ENCODE data around the gene ITIH2.
A peak's percentile ranks its signal among the peaks of the same experiment; 100 is the strongest.
"Not testable (repeated sequence)": the region's sequence is repeated elsewhere in the genome, so short reads cannot be mapped to it uniquely, and the experiment has no call there.

The ITIH2 gene

DNA sequence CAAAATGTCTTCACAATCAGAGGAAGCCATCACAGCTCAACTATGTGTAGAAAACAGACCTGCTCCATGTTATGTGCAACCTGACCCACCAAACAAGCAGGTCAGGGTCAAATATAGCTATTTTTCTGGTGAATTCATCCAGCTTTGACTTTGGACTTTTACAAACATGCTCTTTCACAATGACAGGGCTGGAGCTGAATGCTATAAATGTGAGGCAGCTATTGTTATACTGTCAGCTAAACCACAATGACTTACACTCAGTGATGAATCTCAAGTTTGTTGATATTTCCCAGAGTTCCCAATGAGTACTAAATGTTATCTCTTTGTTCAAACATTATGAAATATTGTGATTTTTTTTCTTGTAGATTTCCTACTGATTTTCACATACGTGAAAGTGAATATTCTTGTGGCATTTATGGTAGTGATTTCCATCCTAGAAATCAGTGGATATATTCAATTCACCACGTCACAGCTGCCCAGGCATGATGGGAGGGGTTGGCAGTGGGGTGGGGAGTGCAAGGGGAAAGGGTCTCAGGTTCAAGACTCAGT, 2.5 kb upstream of the ITIH2 start:
- DNase-seq: no peak

DNA sequence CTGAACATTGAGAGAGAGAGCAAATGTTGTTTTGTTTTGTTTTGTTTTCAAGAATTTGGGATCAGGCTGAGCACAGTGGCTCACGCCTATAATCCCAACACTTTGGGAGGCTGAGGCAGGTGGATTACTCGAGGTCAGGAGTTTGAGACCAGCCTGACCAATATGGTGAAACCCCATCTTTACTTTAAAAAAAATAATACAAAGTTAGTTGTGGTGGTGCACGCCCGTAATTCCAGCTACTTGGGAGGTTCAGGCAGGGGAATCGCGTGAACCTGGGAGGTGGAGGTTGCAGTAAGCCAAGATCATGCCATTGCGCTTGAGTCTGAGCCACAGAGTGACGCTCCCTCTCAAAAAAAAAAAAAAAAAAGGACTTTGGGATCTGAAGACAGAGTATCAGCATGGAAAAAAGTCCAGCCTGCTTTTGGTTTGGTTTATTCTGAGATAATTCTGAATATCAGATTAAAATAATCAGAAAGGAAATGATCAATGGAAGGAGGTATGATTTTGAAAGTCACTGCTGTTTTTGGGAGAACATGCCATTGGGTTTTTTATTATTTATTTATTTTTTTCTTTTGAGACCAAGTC, 1.9 kb upstream of the ITIH2 start:
- DNase-seq: no peak

DNA sequence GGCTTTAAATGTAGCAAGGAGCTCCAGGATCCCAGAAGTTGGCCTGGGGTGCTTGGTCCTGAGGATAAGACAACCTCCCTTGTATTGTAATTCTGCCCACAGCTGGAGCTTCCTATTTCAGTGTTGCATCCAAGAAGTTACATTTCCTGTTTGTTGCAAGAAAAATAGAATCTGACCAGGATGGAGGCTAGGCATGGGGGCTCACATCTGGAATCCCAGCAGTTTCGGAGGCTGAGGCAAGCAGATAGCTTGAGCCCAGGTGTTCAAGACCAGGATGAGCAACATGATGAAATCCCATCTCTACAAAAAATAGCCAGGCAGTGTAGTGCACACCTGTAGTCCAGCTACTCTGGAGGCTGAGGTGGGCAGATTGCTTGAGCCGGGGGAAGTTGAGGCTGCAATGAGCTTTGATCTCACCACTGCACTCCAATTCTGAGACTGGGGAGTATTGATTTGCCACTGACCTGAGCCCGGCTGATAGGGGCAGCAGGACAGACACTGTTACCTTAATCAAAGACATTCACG, 766 bp upstream of the ITIH2 start:
- no peak for DNase-seq

DNA sequence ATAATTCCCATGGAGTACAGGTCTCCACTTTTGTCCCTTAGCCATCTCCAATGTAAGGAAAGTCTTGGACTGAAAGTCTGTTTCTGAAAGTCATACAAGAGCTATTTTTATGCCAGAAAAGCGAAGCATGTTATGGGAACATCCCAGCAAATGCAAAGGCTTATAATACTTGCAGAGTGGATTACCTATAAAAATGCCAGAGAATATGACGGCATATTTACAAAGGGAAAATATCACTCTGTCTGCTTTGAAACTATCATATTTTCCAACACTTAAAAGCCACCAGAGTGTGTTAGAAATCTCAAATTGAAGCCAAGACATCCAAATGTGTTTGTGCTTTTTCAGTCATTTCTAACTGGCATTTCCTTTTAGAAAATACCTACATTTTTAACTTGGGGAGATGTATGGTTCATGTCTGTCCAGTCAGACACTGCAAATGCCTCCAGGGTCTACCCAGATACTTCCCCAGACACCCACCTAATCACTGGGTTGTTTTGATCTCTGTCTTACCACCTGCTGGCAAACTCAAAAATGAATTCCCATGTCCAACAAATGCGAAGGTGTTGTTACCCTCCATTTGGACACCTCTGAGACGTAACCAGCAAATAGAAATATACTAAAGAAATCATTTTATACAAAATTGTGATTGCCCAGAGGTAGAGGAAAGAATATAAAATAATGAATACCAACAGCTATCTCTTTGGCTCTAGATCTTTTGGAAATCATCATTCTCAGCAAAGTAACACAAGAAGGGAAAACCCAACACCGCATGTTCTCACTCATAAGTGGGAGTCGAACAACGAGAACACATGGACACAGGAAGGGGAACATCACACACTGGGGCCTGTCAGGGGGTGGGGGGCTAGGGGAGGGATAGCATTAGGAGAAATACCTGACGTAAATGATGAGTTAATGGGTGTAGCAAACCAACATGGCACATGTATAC, 1.2 kb downstream of the ITIH2 start:
- no peak for DNase-seq

DNA sequence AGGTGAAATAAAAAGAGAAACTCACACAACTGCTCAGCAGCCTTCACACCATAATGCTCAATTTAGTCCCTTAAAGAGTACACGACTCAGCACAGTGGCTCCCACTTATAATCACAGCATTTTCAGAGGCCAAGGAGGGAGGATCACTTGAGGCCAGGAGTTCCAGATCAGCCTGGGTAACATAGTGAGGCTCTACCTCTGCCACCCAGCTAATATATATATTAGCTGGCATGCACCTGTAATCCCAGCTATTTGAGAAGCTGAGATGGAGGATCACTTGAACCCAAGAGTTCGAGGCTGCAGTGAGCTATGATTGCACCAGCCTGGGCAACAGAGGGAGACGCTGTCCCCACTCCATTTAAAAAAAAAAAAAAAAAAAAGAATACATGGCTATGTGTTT, 2.2 kb downstream of the ITIH2 start:
- no peak for DNase-seq

DNA sequence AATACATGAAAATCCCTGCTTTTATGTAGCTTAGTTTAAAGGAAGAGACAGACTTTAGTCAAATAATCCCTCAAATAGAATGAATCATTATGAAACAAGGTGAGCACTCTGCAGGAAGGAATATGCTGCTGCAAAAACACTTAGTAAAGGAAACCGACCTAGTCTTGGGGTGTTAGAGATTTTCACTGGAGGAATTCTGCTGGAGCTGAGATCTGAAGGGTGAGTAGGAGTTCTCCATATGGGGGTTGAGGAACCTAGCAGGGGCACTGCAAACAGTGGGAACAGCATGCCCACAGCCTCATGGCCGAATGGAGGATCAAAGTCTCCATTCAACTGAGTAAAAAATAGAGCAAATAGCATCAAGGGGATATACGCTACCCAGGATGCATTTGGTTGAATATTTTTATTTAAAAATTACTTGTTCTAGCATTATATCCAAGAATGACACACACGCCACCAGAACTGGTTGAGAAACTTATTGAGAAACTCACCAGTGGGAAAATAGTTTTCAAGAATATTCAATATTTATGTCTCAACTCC, 3.5 kb downstream of the ITIH2 start:
- no peak for DNase-seq

DNA sequence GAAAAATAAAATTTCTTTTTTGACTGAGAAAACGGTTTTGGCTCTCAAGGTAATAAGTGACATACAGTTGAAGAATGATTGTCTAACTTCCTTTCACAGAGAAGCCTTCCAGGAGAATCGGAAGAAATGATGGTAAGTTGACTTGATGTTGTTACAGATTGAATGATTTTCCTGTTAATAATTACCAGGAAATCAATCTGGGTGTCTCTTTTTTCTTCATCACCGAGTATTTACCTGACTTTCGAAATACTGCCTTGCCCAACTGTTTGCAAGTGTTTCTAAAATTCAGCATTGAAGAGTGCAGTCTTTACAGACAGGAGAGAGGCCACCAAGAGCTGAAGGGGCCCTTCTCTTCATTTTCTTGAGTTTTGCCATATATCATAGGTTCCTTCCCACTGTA, 4.0 kb downstream of the ITIH2 start:
- DNase-seq: no peak

DNA sequence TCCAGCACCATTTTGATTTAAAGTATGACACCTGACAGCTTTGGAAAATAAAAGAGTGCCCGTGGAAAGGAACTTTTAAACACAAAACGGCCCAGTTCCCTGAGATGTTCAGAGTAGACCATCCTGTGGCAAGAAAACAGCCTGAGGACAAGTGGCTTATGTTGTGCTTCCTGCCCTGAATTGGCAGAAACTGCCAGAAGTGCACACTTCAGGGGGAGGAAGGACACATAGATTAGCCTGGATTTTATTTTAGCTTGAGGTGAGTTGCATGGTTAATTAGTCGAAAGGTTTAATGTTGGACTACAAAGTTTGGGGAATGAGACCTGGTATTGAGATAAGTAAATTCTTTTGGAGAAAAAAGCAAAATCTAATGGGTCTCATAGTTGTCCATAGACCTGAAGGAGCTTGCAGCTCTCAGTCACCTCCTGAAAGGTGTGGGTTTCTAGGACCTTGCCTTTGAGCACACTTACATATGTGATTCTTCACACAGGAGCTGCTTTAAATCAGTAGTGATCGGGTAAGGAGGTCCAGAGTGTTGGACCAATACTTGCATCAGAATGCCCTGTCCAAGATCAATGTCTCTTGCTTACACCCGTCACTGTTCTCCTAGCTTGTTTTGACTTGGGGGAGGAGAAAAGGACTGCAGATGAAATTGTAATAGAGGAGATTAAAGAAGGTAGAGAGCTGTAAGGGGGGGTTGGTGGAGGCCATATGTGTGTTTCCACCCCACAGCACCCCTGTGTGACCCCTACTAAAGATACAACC, 4.9 kb downstream of the ITIH2 start:
- DNase-seq: no peak

DNA sequence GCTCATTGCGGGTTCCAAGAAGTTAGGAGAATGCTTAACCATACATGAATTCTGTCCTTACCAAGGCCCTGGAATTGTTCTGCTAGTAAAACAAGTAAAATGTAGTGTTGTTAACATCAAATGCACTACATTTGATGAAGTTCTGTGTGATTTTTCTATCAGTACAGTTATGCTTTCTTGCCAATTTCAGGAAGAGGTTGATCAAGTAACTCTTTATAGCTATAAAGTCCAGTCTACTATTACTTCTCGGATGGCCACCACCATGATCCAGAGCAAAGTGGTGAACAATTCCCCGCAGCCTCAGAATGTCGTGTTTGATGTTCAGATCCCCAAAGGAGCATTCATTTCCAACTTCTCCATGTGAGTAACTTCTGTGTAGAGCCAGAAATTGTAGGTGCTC, 5.7 kb downstream of the ITIH2 start:
- no peak for DNase-seq

DNA sequence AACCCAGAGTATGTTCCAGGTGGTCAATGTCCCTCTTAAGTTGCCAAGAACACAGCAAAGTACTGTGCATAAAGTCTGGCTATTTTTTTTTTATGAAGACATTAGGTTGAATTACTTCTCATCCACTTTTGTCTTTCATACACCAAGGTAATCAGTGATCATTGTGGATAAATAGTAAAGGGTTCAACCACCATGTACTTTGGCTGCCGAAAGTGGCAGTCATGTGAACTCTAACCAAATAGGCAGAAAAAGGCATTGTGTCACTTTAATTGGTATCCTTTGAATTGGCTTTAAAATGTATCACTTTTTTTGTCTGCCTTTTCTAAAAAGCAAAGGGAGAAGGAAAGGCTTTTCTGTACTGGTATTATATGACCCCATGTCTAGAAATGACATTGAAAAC, 7.3 kb downstream of the ITIH2 start:
- DNase-seq: no peak

DNA sequence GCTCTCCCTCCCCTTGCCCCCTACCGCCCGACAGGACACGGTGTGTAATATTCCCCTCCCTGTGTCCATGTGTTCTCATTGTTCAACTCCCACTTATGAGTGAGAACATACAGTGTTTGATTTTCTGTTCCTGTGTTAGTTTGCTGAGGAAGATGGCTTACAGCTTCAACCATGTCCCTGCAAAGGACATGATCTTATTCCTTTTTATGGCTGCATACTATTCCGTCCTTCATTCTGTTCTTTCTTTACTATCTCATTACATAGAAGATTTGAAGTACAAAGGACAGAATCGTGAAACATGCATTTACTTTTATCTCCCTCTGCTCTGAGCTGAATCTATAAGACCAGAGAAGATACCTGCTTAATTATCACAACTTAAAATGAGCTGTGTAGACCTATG, 8.0 kb downstream of the ITIH2 start:
- DNase-seq: not testable (repeated sequence)

DNA sequence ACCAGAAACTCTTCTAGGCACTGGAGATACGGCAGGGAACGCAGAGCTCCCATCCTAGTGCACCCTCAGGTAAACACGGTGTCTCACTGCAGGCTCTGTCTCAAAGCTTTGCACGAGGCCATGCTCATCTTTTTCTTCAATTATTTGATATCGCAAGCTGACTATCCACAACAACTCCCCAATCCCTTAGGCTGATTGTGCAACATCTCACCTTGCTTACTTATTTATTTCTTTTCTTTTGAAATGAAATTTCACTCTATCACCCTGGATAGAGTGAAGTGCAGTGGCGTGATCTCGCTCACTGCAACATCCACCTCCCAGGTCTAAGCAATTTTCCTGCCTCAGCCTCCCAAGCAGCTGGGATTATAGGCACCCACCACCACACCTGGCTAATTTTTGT, 12.4 kb downstream of the ITIH2 start:
- DNase-seq: no peak

DNA sequence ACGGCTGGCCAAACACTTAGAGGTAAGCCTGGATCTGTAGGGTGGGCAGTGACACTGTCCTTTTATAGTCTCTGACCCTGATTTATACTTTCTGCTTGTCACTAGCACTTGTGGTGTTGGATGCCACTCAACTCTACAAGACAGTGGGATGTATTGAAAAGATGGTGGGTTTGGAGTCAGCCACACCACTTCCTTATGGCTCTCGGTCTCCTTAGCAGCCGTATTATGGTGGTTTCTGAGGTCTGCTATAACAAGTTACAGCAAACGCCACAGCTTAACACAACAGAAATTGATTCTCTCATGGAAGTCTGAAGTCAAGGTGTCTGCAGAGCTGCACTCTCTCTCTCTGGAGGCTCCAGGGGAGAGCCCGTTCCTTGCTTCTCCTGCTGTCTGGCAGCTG, 14.7 kb downstream of the ITIH2 start:
- no peak for DNase-seq

DNA sequence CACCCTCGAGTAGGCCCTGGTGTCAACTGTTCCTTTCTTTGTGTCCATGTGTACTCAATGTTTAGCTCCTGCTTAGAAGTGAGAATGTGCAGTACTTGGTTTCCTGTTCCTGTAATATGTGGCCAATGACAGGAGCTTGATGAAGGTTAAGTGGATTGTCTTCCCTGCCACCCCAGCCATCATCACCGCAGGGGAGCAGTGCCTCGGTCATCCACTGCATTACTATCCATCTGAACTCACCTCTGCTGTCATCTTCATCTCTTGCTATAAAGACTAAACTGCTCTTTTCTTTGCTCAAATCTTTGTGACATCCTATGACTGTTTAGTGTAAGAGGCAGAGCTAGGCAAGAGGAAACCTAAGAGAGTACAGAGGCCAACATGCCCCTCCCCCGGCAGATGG, 15.6 kb downstream of the ITIH2 start:
- no peak for DNase-seq

DNA sequence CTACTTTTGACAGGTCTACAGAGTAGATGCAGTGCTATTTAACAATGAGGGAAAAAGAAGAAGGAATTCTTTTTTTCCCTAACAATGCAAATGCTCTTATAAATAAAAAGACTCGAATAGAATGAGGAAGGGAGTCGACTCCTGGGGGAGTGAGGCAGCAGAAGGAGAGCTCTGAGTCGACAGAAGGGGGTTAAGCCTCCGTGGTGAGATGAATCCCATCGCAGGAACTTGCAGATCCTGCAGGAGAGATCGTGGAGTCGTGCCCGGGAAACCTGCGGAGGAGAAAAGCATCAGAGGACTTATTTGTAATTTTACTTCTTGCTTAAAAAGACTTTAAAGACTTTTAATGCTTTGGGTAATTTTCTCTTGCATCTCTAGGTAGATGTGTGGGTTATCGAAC, 17.4 kb downstream of the ITIH2 start:
- DNase-seq: no peak

DNA sequence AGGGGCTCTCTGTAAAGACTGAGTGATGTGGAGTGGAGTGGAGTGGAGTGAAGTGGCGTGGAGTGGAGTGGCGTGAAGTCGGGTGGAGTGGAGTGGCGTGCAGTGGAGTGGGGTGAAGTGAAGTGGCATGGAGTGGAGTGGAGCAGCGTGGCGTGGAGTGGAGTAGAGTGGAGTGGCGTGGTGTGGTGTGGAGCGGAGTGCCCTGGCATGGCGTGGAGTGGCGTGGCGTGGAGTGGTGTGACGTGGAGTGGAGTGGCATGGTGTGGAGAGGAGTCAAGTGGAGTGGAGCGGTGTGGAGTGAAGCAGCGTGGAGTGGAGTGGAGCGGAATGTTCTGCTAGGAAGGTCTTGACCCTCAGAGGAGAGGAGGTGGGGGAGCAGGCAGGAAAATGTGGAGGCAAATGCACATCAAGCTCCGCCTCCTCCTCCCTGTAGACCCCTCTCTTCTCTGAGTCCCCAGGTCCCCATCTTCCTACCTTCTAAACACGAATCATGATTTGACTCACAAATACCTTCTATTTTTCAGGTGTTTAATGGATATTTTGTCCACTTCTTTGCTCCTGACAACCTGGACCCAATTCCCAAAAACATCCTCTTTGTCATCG, 19.9 kb downstream of the ITIH2 start:
- DNase-seq: no peak

DNA sequence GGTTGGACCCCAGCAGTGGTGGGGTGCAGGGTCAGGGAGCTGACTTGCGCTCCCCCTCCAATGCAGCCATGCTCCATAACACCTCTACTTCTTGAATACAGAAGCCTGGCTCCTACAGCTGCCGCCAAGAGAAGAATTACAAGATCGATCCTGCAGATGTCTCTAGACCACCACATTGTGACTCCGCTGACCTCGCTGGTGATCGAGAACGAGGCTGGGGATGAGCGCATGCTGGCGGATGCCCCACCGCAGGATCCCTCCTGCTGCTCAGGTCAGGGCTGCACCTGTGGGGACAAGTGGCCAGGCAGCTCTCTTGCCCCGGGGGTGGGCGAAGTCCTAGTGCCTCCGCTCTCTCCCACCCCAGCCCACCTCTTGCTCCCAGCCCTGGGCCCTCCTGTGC, 31.7 kb downstream of the ITIH2 start:
- no peak for DNase-seq

DNA sequence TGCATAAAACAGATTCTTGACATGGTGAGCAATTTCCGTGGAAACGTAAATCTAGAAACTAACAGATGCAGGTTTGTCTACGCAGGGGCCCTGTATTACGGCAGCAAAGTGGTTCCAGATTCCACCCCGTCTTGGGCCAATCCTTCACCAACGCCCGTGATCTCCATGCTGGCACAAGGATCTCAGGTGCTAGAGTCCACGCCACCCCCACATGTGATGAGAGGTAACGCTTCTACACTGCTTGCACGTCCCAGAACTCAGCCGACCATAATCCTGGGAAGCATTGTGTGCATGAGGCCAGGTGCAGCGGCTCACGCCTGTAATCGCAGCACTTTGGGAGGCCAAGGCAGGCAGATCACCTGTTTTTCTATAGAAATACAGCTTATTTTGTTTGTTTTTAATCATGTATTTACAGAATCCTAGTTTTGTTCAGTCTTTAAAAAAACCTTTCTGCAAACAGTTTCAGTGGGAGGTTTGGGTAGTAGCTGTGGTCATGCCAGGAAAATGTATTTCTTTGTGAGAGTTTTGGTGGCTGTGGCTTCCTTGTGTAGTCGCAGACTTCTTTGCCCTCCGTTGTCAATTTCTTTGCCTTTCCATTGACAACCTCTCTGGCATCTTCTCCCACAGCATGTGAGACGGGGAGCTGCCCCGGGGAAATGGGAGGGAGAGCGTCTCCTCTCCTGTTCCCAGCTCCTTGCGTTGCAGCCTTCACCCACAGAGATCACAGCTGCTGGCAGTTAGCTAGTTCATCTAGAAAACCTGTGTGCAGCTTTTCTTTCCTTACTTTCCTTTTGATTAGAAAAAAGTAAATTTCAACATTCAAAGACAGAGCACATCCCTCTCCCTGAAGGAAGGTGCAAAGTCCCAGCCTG, 35.7 kb downstream of the ITIH2 start:
- no peak for DNase-seq

DNA sequence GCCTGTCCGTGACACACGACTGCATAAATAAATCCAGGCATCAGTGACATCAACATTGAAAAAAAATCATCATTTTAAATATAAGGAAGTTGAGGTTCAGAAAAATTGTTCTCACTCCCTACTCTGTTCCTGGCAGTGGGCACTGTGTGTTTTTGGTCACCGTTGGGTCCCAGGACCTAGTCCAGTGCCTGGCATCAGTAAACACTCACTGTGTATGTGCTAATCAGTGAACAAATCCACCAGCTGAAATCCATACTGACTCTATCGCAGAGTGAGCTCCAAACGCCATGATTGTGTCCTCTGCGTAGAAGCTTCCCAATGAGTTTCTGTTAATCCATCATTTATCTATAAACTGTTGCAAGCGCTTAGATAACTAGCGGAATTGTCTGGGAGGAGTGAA, 41.2 kb downstream of the ITIH2 start:
- DNase-seq: no peak

DNA sequence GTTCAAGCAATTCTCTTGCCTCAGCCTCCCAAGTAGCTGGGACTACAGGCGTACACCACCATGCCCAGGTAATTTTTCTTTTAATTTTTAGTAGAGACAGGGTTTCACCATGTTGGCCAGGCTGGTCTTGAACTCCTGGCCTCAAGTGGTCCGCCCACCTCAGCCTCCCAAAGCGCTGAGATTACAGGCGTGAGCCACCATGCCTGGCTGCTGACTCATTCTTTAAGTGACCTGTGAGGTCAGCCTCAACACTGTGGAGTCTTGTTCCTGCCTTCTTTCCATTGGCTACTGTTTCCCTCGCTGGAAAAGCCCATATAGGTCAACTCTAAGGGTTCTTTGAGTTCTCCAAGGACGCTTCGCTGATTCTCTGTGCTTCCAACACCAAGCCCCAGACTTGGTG, 45.5 kb downstream of the ITIH2 start:
- peak; percentile 2 for DNase-seq

DNA sequence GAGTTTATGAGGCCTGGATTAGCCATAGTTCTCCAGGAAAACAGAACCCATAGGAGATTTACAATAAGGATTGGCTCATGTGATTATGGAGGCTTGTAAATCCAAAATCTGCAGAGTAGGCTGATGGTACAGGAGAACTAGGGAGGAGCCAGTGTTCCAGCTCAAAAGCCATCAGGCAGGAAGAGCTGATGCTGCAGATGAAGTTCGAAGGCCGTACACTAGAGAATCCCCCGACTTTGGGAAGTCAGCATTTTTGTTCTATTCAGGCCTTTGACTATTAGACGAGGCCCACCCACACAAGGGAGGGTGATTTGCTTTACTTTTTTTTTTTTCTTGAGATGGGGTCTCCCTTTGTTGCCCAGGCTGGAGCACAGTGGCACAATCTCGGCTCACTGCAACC, 47.1 kb downstream of the ITIH2 start:
- DNase-seq: no peak

DNA sequence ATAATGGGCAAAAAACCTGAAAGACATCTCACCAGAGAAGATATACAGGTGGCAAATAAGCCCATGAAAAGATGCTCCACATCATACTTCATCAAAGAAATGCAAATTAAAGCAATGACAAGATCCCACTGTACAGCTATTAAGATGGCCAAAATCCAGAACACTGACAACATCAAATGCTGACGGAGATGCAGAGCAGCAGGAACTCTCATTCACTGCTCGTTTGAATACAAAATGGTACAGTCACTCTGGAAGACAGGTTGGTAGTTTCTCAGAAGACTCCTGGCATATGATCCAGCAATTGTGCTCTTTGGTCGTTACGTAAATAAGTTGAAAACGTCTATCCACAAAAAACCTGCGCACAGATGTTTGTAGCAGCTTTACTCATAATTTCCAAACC, 49.1 kb downstream of the ITIH2 start:
- no peak for DNase-seq

Data from fibroblast of skin of right quadriceps (primary cell).